Lower leg skin (tissue), 4 donors: ENCODE results near the gene CASKIN2. TPM values are rescaled to one million over a fixed set of nuclear protein-coding genes. Genes with fewer than 3 reads are reported as not detected.
A peak's percentile ranks its signal among the peaks of the same experiment; 100 is the strongest.

ENCODE experiments used
- DNase-seq, 2 donors: peaks; one replicate each; pipeline ENCODE4 v3.0.0-alpha.2; 2019; ENCODE audit warnings: low spot score in 2 of 2
- H3K4me3 ChIP-seq: fragments of 200-600 bp; sonication (generic); 2 replicates; pipeline ENCODE4 v1.5.1; 2017; ENCODE audit warnings: mild to moderate bottlenecking, low read depth; ENCODE audit not compliant: poor library complexity, severe bottlenecking
- CTCF ChIP-seq, 3 donors: fragments of 450-650 bp; IDR thresholded peaks; one replicate each; pipeline ENCODE4 v1.5.1; 2016; ENCODE audit warnings: antibody characterized with exemption in 3 of 3, mild to moderate bottlenecking in 3 of 3, moderate library complexity in 2 of 3
- POLR2A ChIP-seq, 2 donors: fragments of 450-650 bp; IDR thresholded peaks; one replicate each; pipeline ENCODE4 v1.6.1; 2016 to 2017; ENCODE audit warnings: antibody characterized with exemption in 2 of 2, mild to moderate bottlenecking in 1 of 2, moderate library complexity in 1 of 2
- WGBS, 2 donors: methylation state at CpG; one replicate each; pipeline ENCODE4 v1.1.5; 2018; 5-methylcytosine and 5-hydroxymethylcytosine counted together
- intact Hi-C: fragments of 100-400 bp; cut with DNase I; formaldehyde crosslinking; loops from one replicate; pipeline ENCODE4 v1.15.0; 2023; ENCODE audit warnings: low total_unique reads
- total RNA-seq, 4 donors: library from RNA; depleted of rRNA; stranded (reverse); fragments of >200 nt; gene quantifications; one replicate each; pipeline ENCODE4 v1.1.0, GENCODE V29; 2016

CASKIN2 gene
- total RNA-seq, 4 donors from 2014 or later = 11.7 to 23.2 (median 17.8) TPM

DNA sequence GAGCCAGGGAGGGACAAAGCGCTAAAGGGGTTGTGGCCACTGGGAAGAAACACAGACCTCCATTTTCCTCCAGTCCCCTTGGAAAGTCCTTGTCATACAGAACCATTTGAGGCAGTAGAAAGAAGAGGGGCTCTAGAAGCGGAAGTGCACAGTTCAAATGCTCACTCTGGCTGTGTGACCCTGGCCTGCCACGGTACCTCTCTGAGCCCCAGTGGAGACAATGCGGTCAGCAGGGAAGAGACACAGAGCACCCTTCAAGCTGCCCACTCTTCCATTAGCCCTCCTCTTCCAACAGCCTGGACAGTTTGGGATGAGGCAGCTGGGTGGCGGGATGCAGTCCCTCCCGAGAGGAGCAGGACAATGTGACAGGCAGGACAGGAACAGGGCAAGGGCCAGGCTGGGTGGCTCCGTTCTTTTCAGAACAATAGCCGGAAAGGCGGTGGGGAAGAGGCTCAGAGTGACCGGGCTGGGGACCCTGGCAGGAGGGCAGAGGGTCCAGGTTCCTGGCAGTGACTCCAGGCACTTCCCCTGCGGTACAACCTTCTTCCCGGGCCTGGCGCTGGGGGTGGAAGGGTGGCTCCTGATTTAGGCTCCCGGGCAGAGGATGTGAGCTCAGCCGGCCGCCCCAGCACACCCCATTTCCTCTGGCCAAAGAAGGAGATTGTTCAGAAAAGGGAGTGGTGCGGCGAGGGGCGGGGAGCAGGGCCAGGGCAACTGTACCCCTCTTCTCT is 5.6 kb downstream of the CASKIN2 start:
- H3K4me3 ChIP-seq = no peak overlapping the region
- TF ChIP-seq POLR2A (IDR thresholded peaks at IDR 0.05) (no peak), CTCF (IDR thresholded peaks at IDR 0.05) (no peak)
- DNase-seq = peak in 1 of 2 donors; percentile 91
- 53 to 54% methylated on average over 19 of the region's 19 CpGs for WGBS, 2 donors
- intact Hi-C loops = no loop called here

DNA sequence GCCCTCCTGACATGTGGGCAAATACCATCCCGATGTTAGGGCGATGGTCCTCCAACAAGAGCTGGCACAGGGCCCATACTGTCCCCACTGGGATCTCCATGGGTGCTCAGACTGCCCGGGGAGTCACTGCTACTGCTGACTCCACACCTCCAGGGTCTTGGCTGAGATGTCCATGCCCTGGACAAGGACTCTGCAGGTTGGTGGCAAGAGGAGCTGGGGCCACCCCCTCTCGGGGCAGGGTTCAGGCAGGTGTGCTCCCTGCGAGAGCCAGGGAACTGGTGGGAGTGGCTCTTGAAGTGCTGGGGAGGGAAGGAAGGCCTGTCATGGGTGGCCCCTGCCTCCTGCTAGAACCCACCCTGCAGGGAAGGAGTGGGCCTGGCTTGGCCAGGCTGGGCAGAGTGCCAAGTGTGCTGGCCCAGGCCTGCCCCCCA is 6.4 kb downstream of the CASKIN2 start:
- intact Hi-C loops = no loop called here
- DNase-seq = no peak
- TF ChIP-seq POLR2A (IDR thresholded peaks at IDR 0.05) (no peak), CTCF (IDR thresholded peaks at IDR 0.05) (no peak)
- no peak overlapping the region for H3K4me3 ChIP-seq
- 51 to 61% methylated on average over 5 of the region's 5 CpGs for WGBS, 2 donors

- DNase-seq = no peak
- no peak for TF ChIP-seq POLR2A (IDR thresholded peaks at IDR 0.05)
- TF ChIP-seq CTCF (IDR thresholded peaks at IDR 0.05) = no peak
- intact Hi-C loops = no loop called here
- 77 to 79% methylated on average over 23 to 26 of the region's 27 CpGs for WGBS, 2 donors
- H3K4me3 ChIP-seq = no peak overlapping the region
Measured at GRCh38 chr17:75507733-75508719, 7.3 kb downstream of the CASKIN2 start.

- TF ChIP-seq CTCF (IDR thresholded peaks at IDR 0.05) (no peak), POLR2A (IDR thresholded peaks at IDR 0.05) (no peak)
- no peak overlapping the region for H3K4me3 ChIP-seq
- DNase-seq = no peak
- 88 to 90% methylated on average over 17 to 20 of the region's 20 CpGs for WGBS, 2 donors
- intact Hi-C loops = no loop called here
Measured at GRCh38 chr17:75506888-75507287, 8.4 kb downstream of the CASKIN2 start.

DNA sequence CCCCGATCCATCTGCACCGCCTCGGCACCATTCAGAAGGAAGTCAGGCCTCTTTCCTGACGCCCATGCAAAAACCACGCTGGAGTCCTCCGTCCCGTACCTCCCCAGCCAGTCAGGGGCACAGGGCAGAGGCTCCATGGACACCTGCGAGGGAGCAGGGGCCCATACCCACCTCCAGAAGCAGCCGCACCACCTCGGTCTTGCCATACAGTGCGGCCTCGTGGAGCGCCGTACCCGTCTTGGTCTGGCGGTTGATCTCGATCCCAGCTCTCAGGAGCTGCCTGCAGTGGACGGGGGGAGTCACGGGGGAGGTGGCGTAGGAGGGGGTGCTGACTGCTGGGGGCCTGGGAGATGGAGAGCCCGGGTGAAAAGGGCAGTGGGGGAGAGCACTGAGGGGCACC is 9.2 kb downstream of the CASKIN2 start:
- TF ChIP-seq CTCF (IDR thresholded peaks at IDR 0.05) (no peak), POLR2A (IDR thresholded peaks at IDR 0.05) (no peak)
- no peak overlapping the region for H3K4me3 ChIP-seq
- DNase-seq = no peak
- intact Hi-C loops = no loop called here
- WGBS, 2 donors = 94% methylated on average over 19 to 21 of the region's 21 CpGs
